Right ventricle myocardium superior (tissue), 1 donor: ENCODE results near the gene SCD5. TPM values are rescaled to one million over a fixed set of nuclear protein-coding genes. Genes with fewer than 3 reads are reported as not detected.
"Not testable (repeated sequence)": the region's sequence is repeated elsewhere in the genome, so short reads cannot be mapped to it uniquely, and the experiment has no call there.

ENCODE experiments used
- ATAC-seq: fragments of 200-7000 bp; cut with Tn5 transposase; one replicate; pipeline ENCODE4 v1.9.1; 2020; ENCODE audit warnings: mild to moderate bottlenecking; ENCODE audit not compliant: poor library complexity
- DNase-seq: peaks from one replicate; pipeline ENCODE4 v3.0.0-alpha.2; 2020
- intact Hi-C: fragments of 100-400 bp; cut with DNase I; formaldehyde crosslinking; loops from one replicate; pipeline ENCODE4 v1.11.2; 2022
- long read RNA-seq: library from polyadenylated mRNA; unstranded; transcript quantifications from one replicate; pipeline ENCODE4 v2.0.0, GENCODE V29; 2021
- total RNA-seq: library from RNA; stranded (reverse); fragmentation: NEBNext Ultra II Directional; extraction: Animal tissue kit (Norgen Biotek cat#: 25700); gene quantifications from one replicate; pipeline ENCODE4 v1.2.1, GENCODE V29; 2021
- donor health status: DM: no; HTN: yes; CAD: no; lungs with severe emphysema.

The SCD5 gene
- 4.9 TPM for total RNA-seq
- long read RNA-seq, partial matches to known transcripts, result 0 of 4 reads
- long read RNA-seq, other reads (novel, unspliced or antisense), result 1 of 4 reads

- ATAC-seq (peak; percentile 94), DNase-seq (peak; percentile 82)
- intact Hi-C loops, result no loop called here
These were observed at the start of gene SCD5 for GRCh38 chr4:82798168-82799005. TSS of gene SCD5 (minus strand) at chr4:82798796. CDS start at chr4:82798537, 259 bp downstream.

DNA sequence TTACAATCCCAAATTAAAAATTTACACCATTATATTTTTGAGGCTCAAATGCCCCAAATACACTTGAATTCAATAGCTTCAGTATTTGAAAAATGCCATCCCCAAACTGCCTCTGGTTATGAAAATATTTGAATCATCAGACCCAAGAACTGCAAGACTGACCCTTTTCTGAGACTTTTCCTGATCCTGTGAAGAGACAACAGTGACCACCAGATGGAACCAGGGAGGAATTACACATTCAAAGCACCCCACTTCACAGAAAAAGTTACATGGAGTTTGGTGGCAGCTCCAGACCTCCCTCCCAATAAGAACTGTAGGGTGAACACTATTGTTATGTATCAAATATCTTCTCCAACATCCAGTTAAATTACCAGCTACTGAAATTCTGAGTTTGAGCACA lies 44.0 kb upstream of the SCD5 start:
- DNase-seq (no peak), ATAC-seq (no peak)
- intact Hi-C loops, result no loop called here

- DNase-seq, result no peak
- intact Hi-C loops, result no loop called here
- no peak for ATAC-seq
These were observed 41.0 kb upstream of the SCD5 start for GRCh38 chr4:82839624-82840023.

DNA sequence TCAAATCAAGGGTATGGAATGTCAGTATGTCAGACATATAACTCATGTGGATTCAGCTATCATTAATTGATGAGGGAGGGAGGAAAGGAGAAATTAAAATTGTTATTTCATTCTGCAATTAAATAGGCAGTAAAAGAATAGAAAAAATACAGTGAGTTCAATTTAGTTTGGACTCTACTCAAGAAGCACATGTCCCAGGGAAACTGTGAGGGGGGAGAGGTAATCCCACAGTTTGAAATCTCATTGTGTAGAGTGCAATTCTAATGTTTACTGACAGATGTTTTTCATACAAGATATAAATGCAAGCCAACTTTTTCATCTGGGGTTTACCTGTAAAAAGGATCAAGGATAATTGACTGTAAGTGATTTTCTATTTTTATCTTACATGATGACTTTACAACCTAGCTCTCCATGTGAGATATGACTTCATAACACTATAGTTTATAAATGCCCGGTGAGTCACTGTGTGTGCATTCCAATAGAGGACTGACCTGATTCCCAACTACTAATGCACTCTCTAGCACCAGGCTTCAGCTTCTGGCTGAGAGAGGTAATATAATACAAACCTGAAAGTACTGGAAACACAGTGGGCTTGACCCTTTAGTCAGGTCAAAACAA lies 35.2 kb upstream of the SCD5 start:
- DNase-seq, result no peak
- intact Hi-C loops, result no loop called here
- ATAC-seq, result peak; percentile 95

- ATAC-seq, intact Hi-C loops, DNase-seq: not testable (repeated sequence)
These were observed 34.5 kb upstream of the SCD5 start for GRCh38 chr4:82833060-82833459.

- ATAC-seq (no peak), DNase-seq (no peak)
- intact Hi-C loops, result loop anchor here (10.0 kb wide), 1 partner anchor 49 kb away; no protein-coding TSS in a partner anchor
These were observed 26.8 kb upstream of the SCD5 start for GRCh38 chr4:82825425-82825824.

DNA sequence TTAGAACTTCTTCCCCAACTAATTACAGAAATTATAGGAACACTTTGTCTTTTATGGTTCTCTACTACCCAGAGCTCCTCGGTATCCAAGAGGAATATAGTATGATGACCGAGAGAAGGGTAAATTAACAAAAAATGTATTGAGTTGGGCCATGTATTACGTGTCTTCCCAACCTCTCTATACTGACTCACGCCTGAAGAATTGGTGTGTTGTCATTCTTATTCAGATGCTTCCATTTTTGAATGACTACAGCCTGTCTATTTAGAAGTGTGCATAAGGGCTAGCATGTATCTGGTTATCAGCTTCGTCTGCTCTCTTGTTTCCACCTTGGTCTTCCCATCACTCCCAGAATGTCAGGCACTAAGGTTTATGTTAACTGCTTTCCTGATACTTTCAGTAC lies 24.5 kb upstream of the SCD5 start:
- intact Hi-C loops, result loop anchor here (10.0 kb wide), 1 partner anchor 52 kb away; no protein-coding TSS in a partner anchor
- no peak for DNase-seq
- ATAC-seq, result no peak

GRCh38 chr4:82820689-82821088 lies 22.1 kb upstream of the SCD5 start:
- ATAC-seq, result no peak
- DNase-seq, result no peak
- intact Hi-C loops, result loop anchor here (10.0 kb wide), 1 partner anchor 54 kb away; no protein-coding TSS in a partner anchor

- DNase-seq (no peak), ATAC-seq (no peak)
- intact Hi-C loops, result no loop called here
These were observed 20.4 kb upstream of the SCD5 start for GRCh38 chr4:82818664-82819662.

DNA sequence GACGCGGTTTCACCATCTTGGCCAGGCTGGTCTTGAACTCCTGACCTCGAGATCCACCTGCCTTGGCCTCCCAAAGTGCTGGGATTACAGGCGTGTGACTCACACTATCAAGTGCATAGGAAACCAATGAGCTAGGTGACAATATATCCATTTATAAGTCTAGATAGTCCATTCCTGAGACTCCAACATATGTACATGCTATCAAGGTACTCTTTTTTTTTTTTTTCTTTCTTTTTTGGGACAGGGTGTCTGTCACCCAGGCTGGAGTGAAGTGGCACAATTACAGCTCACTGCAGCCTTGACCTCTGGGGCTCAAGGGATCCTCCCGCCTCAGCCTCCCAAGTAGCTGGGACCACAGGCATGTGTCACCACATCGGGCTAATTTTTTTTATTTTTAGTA lies 18.3 kb upstream of the SCD5 start:
- intact Hi-C loops, DNase-seq, ATAC-seq: not testable (repeated sequence)

DNA sequence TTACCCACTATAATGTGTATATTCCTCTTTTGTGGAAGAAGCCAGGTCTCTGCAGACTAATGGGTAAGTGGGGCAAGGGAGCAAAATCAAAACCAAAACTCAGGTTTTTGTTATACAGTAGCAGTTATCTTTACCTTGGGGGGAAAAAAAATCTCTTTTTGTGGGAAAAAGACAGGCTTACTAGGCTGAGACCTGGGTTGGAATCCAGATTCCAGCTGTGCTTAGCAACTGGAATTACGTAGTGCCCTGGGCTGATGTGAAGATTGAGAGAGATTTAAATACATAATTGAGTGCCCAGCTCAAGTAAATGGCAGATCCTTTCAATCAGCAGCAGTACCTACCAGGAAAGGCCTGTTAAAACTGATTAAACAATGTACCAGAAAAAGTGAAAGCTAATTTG lies 15.4 kb upstream of the SCD5 start:
- no peak for ATAC-seq
- intact Hi-C loops, result no loop called here
- DNase-seq, result no peak

- no peak for ATAC-seq
- intact Hi-C loops, result no loop called here
- no peak for DNase-seq
These were observed 13.3 kb upstream of the SCD5 start for GRCh38 chr4:82811838-82812341.

DNA sequence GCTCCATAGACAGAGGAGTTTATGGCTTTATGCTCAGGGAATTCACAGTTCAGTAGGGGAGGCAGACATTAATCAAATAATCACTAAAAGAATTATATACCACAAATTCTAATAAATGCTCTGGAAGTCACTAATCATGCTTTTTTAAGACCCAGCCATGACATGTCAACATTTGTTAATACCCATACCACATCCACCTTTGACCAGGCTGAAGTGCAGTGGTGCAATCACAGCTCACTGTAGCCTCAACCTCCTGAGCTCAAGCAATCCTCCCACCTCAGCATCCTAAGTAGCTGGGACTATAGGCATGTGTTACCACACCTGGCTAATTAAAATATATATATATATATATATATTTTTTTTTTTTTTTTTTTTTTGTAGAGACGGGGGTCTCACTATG lies 12.8 kb upstream of the SCD5 start:
- ATAC-seq, result no peak
- intact Hi-C loops, result no loop called here
- no peak for DNase-seq

GRCh38 chr4:82810176-82810575 lies 11.6 kb upstream of the SCD5 start:
- DNase-seq, result no peak
- intact Hi-C loops, result no loop called here
- ATAC-seq, result no peak

- no peak for DNase-seq
- intact Hi-C loops, result no loop called here
- ATAC-seq, result no peak
These were observed 11.0 kb upstream of the SCD5 start for GRCh38 chr4:82809619-82810018.

DNA sequence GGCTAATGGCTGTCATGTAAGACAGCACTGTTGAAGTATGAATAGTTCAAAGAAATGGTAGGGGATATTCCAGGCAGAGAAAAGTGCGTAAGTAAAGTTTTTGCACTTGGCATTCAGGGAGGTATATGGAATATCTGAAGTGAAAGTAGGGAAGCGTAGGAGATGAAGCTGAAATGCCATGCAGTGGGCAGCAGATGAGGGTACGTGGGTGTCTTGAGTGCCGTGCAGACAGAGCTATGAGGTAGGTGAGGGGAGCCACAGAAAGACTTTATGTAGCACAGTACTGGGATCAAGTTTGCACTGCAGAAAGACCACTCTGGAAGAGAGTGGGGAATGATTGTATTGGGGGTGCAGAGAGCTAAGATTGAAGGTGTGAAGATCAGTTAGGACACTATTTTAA lies 5.2 kb upstream of the SCD5 start:
- ATAC-seq, result no peak
- DNase-seq, result no peak
- intact Hi-C loops, result no loop called here

DNA sequence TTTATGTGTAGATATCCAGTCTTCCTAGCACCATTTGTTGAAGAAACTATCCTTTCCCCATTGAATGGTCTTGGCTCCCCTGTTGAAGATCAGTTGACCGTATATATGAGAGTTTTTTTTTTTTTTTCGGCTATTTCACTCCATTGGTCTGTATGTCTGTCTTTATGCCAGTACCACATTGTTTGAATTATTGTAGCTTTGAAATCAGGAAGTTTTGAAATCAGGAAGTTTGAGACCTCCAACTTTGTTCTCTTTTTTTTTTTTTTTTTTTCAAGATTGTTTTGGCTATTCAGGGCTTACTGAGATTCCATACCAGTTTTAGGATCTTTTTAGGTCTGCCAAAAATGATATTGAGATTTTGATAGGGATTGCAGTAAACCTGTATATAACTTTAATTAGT lies 4.3 kb upstream of the SCD5 start:
- no peak for ATAC-seq
- no peak for DNase-seq
- intact Hi-C loops, result no loop called here

GRCh38 chr4:82801910-82802521 lies 3.4 kb upstream of the SCD5 start:
- DNase-seq (no peak), ATAC-seq (no peak)
- intact Hi-C loops, result no loop called here
